ENCODE data around the gene MAPK4.

Gene MAPK4

GRCh38 chr18:50644146-50644545 is 84.3 kb downstream of the MAPK4 start:
- TF ChIP-seq ZSCAN16 (tag by site-specific recombination; IDR thresholded peaks at IDR 0.05) (no peak), ZNF280D (tag by site-specific recombination; IDR thresholded peaks at IDR 0.05) (no peak), ZNF624 (tag by site-specific recombination; IDR thresholded peaks at IDR 0.05) (no peak), ZNF24 (tag by site-specific recombination; IDR thresholded peaks at IDR 0.05) (no peak), REST (tag by site-specific recombination; IDR thresholded peaks at IDR 0.05) (no peak), ZNF585B (tag by site-specific recombination; IDR thresholded peaks at IDR 0.05) (no peak), GLIS1 (tag by site-specific recombination; IDR thresholded peaks at IDR 0.05) (no peak), ZNF10 (tag by site-specific recombination; IDR thresholded peaks at IDR 0.05) (no peak), ZNF324 (tag by site-specific recombination; IDR thresholded peaks at IDR 0.05) (no peak), ZNF2 (tag by site-specific recombination; IDR thresholded peaks at IDR 0.05) (no peak), ZNF596 (tag by site-specific recombination; IDR thresholded peaks at IDR 0.05) (no peak), INSM2 (tag by site-specific recombination; IDR thresholded peaks at IDR 0.05) (no peak), ZNF266 (tag by site-specific recombination; IDR thresholded peaks at IDR 0.05; ENCODE audit: low read depth) (no peak), ZNF16 (tag by site-specific recombination; IDR thresholded peaks at IDR 0.05; ENCODE audit: low read depth) (no peak), ZSCAN4 (tag by site-specific recombination; IDR thresholded peaks at IDR 0.05) (no peak), ZBTB21 (tag by site-specific recombination; IDR thresholded peaks at IDR 0.05) (no peak)
- no peaks in the 10 kb centered on the region for H3K4me1 ChIP-seq (ENCODE audit: control insufficient read depth, insufficient read depth, low read length)
- ChIA-PET POLR2A (no interaction called here), CTCF (interaction anchor here (0.7 to 2.4 kb wide), 5 partner anchors 12 to 149 kb away, joined by 3 to 11 read pairs (median 5); no protein-coding TSS in a partner anchor)
- H3K36me3 ChIP-seq (ENCODE audit: control insufficient read depth in 2 of 2, insufficient read depth in 1 of 2, low read length in 2 of 2), result no peaks in the 10 kb centered on the region; a peak in 1 of 3 replicates
- no peaks in the 10 kb centered on the region for H3K9me3 ChIP-seq (ENCODE audit: control insufficient read depth, insufficient read depth, low read depth, low read length)
- H3K4me3 ChIP-seq (ENCODE audit: low read depth, low read length), result no peak overlapping the region
- no peak overlapping the region for H3K27ac ChIP-seq (ENCODE audit: extremely low read depth, low read depth, low read length)

- CTCF ChIA-PET, result interaction anchor here (0.7 to 2.4 kb wide), 11 partner anchors 11 to 656 kb away, joined by 3 to 11 read pairs (median 3); no protein-coding TSS in a partner anchor
- no peak overlapping the region for H3K27ac ChIP-seq (ENCODE audit: extremely low read depth, low read depth, low read length)
- H3K36me3 ChIP-seq (ENCODE audit: control insufficient read depth in 2 of 2, insufficient read depth in 1 of 2, low read length in 2 of 2), result no peaks in the 10 kb centered on the region; a peak in 1 of 3 replicates
- POLR2A ChIA-PET, result no interaction called here
- H3K9me3 ChIP-seq (ENCODE audit: control insufficient read depth, insufficient read depth, low read depth, low read length), result no peaks in the 10 kb centered on the region
- no peaks in the 10 kb centered on the region for H3K4me1 ChIP-seq (ENCODE audit: control insufficient read depth, insufficient read depth, low read length)
- H3K4me3 ChIP-seq (ENCODE audit: low read depth, low read length), result no peak overlapping the region
- no peak for TF ChIP-seq ZBTB11 (tag by site-specific recombination; conservative IDR thresholded peaks at IDR 0.05; ENCODE audit: low read depth)
- peak; percentile 89 for TF ChIP-seq MZF1 (tag by site-specific recombination; IDR thresholded peaks at IDR 0.05; ENCODE audit: borderline replicate concordance)
- no peak for TF ChIP-seq ZNF155 (tag by site-specific recombination; IDR thresholded peaks at IDR 0.05)
- no peak for TF ChIP-seq ZNF623 (tag by site-specific recombination; IDR thresholded peaks at IDR 0.05)
- 0 out of 2 replicates have a peak, but pooled peaks have one; percentile 37 for TF ChIP-seq ZNF701 (tag by site-specific recombination; IDR thresholded peaks at IDR 0.05)
These were observed 84.9 kb downstream of the MAPK4 start for GRCh38 chr18:50644807-50645206.

Data from HEK293 (cell line).